KMS-11 (cell line): ENCODE results near the gene CAMKMT.

ENCODE experiments used
- H2AFZ ChIP-seq: fragments of 200-600 bp; sonication (generic); 2 replicates; pipeline ENCODE4 v1.6.1; 2016; ENCODE audit warnings: antibody characterized with exemption, mixed run types, low read depth
- H3K27ac ChIP-seq: fragments of 200-600 bp; sonication (generic); 2 replicates; pipeline ENCODE4 v1.6.1; 2016; ENCODE audit warnings: mild to moderate bottlenecking, mixed run types
- H3K27me3 ChIP-seq: fragments of 200-600 bp; sonication (generic); 2 replicates; pipeline ENCODE4 v1.6.1; 2017; ENCODE audit warnings: mild to moderate bottlenecking, low read depth, mixed run types, moderate library complexity; ENCODE audit not compliant: insufficient read depth
- H3K36me3 ChIP-seq: fragments of 200-600 bp; sonication (generic); 2 replicates; pipeline ENCODE4 v1.6.1; 2017; ENCODE audit warnings: mild to moderate bottlenecking, mixed run types; ENCODE audit not compliant: insufficient read depth
- H3K4me1 ChIP-seq: fragments of 200-600 bp; sonication (generic); 2 replicates; pipeline ENCODE4 v1.6.1; 2016; ENCODE audit warnings: mild to moderate bottlenecking, low read depth, mixed run types; ENCODE audit not compliant: poor library complexity, severe bottlenecking
- H3K4me2 ChIP-seq: fragments of 200-600 bp; sonication (generic); 2 replicates; pipeline ENCODE4 v1.7.0; 2016; ENCODE audit warnings: mild to moderate bottlenecking, mixed run types
- H3K4me3 ChIP-seq: fragments of 200-600 bp; sonication (generic); IDR thresholded peaks from 2 replicates; pipeline ENCODE4 v1.6.1; 2017; ENCODE audit warnings: low read depth, low read length, mixed read lengths; ENCODE audit not compliant: insufficient read depth
- H3K79me2 ChIP-seq: fragments of 200-600 bp; sonication (generic); 2 replicates; pipeline ENCODE4 v1.6.1; 2016; ENCODE audit warnings: low read depth, mixed run types; ENCODE audit not compliant: insufficient read depth
- H3K9ac ChIP-seq: fragments of 200-600 bp; sonication (generic); 2 replicates; pipeline ENCODE4 v1.6.1; 2016; ENCODE audit warnings: mild to moderate bottlenecking, mixed run types
- H4K20me1 ChIP-seq: fragments of 200-600 bp; sonication (generic); 2 replicates; pipeline ENCODE4 v1.6.1; 2016; ENCODE audit warnings: mild to moderate bottlenecking, mixed run types; ENCODE audit not compliant: insufficient read depth
- TF ChIP-seq, protein P1 (sequence below): fragments of 200-600 bp; sonication (generic); conservative IDR thresholded peaks from 2 replicates; pipeline ENCODE4 v1.6.1; 2017; ENCODE audit warnings: low read depth, mild to moderate bottlenecking, antibody characterized with exemption, low read length, moderate library complexity, mixed read lengths

CAMKMT gene

DNA sequence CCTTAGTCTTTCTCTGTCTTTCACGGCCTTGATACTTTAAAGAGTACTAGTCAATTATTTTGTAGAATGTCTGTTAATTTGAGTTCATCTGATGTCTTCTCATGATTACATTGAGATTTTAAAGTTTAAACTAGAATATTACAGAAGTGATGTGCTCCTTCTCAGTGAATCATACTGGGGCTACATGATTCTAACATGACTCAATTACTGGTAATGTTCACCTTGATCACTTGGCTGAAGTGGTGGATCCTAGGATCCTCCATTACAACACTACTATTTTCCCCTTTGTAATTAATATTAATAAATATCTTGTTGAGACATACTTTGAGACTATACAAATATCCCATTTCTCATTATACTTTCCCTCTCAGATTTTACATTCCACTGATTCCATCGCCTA lies 148.5 kb downstream of the CAMKMT start:
- H3K9ac ChIP-seq, result no peak overlapping the region
- no peak overlapping the region for H2AFZ ChIP-seq
- no peaks in the 10 kb centered on the region for H3K27me3 ChIP-seq
- H3K4me3 ChIP-seq, result no peak overlapping the region
- TF ChIP-seq, protein P1, sequence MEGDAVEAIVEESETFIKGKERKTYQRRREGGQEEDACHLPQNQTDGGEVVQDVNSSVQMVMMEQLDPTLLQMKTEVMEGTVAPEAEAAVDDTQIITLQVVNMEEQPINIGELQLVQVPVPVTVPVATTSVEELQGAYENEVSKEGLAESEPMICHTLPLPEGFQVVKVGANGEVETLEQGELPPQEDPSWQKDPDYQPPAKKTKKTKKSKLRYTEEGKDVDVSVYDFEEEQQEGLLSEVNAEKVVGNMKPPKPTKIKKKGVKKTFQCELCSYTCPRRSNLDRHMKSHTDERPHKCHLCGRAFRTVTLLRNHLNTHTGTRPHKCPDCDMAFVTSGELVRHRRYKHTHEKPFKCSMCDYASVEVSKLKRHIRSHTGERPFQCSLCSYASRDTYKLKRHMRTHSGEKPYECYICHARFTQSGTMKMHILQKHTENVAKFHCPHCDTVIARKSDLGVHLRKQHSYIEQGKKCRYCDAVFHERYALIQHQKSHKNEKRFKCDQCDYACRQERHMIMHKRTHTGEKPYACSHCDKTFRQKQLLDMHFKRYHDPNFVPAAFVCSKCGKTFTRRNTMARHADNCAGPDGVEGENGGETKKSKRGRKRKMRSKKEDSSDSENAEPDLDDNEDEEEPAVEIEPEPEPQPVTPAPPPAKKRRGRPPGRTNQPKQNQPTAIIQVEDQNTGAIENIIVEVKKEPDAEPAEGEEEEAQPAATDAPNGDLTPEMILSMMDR, result no peak
- H3K79me2 ChIP-seq, result no peaks in the 10 kb centered on the region
- no peak overlapping the region for H3K27ac ChIP-seq
- no peaks in the 10 kb centered on the region for H3K4me1 ChIP-seq
- H3K4me2 ChIP-seq, result no peak overlapping the region
- no peaks in the 10 kb centered on the region for H3K36me3 ChIP-seq
- H4K20me1 ChIP-seq, result no peaks in the 10 kb centered on the region

DNA sequence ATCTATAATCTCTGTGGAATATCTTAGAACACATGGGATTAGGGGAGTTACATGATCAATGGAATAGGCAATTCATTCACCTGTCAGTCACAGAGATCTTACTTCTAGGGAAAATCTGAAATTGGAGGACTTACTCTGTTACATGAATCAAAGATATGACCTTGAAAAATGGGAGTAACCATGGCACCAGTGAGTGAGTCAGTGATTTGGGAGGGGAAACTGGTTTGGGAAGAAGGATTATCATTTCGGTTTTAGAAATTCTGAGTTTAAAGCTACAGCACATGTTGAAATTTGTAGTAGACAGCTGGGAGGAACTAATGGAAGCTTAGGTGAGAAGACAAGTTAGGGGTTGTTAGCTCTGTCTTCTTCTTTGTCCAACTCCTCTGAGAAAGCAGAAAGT lies 153.7 kb downstream of the CAMKMT start:
- no peak overlapping the region for H3K4me2 ChIP-seq
- no peak overlapping the region for H2AFZ ChIP-seq
- H3K27me3 ChIP-seq, result no peaks in the 10 kb centered on the region
- no peaks in the 10 kb centered on the region for H4K20me1 ChIP-seq
- H3K9ac ChIP-seq, result no peak overlapping the region
- no peak overlapping the region for H3K27ac ChIP-seq
- H3K36me3 ChIP-seq, result no peaks in the 10 kb centered on the region
- no peak overlapping the region for H3K4me3 ChIP-seq
- TF ChIP-seq, protein P1, result no peak
- no peaks in the 10 kb centered on the region for H3K79me2 ChIP-seq
- no peaks in the 10 kb centered on the region for H3K4me1 ChIP-seq

- no peaks in the 10 kb centered on the region for H3K4me1 ChIP-seq
- no peaks in the 10 kb centered on the region for H3K36me3 ChIP-seq
- H3K27ac ChIP-seq, result no peak overlapping the region
- H3K4me3 ChIP-seq, result no peak overlapping the region
- H2AFZ ChIP-seq, result no peak overlapping the region
- no peaks in the 10 kb centered on the region for H3K27me3 ChIP-seq
- TF ChIP-seq, protein P1, result no peak
- no peak overlapping the region for H3K4me2 ChIP-seq
- no peak overlapping the region for H3K9ac ChIP-seq
- no peaks in the 10 kb centered on the region for H3K79me2 ChIP-seq
- no peaks in the 10 kb centered on the region for H4K20me1 ChIP-seq
These were observed 157.3 kb downstream of the CAMKMT start for GRCh38 chr2:44519026-44519425.

DNA sequence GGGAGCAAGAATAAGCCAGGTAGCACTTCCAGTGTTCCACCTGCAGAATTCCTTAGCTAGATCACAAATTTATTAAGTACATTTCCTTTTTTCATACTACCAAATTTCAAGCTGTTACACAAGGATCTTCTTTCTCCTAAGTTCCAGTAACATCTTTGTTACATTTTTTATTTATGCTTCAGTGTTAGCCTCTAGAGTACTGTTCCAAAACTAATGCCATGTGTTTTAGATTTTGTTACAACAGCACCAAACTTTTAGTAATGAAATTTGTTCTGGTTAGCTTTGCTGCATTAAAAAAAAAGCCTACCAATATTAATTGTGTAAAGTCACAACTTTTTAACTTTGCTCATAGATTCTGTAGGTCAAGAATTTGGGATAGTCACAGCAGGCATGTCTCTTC lies 161.1 kb downstream of the CAMKMT start:
- Histone ChIP-seq H3K27me3 (no peaks in the 10 kb centered on the region), H3K4me1 (no peaks in the 10 kb centered on the region), H3K9ac (no peak overlapping the region), H3K36me3 (no peaks in the 10 kb centered on the region), H3K27ac (no peak overlapping the region), H3K4me3 (no peak overlapping the region), H3K4me2 (no peak overlapping the region), H2AFZ (no peak overlapping the region), H3K79me2 (no peaks in the 10 kb centered on the region), H4K20me1 (no peaks in the 10 kb centered on the region)
- TF ChIP-seq, protein P1, result no peak
